ENCODE results near the gene MYO1B.
A peak's percentile ranks its signal among the peaks of the same experiment; 100 is the strongest.

MYO1B gene

GRCh38 chr2:191262436-191262835 is 17.2 kb downstream of the MYO1B start:
- DNase-seq (ENCODE audit: low spot score), result no peak

- no peak for DNase-seq (ENCODE audit: low spot score)
These were observed 17.8 kb downstream of the MYO1B start for GRCh38 chr2:191263050-191263449.

GRCh38 chr2:191264647-191265081 is 19.5 kb downstream of the MYO1B start:
- DNase-seq (ENCODE audit: low spot score), result peak; percentile 65

- DNase-seq (ENCODE audit: low spot score), result peak; percentile 56
These were observed 20.3 kb downstream of the MYO1B start for GRCh38 chr2:191265311-191266170.

- DNase-seq (ENCODE audit: low spot score), result no peak
These were observed 21.0 kb downstream of the MYO1B start for GRCh38 chr2:191266201-191266600.

GRCh38 chr2:191268596-191268995 is 23.4 kb downstream of the MYO1B start:
- DNase-seq (ENCODE audit: low spot score), result no peak

- no peak for DNase-seq (ENCODE audit: low spot score)
These were observed 25.3 kb downstream of the MYO1B start for GRCh38 chr2:191270306-191271161.

GRCh38 chr2:191272064-191272463 is 26.9 kb downstream of the MYO1B start:
- DNase-seq (ENCODE audit: low spot score), result no peak

- no peak for DNase-seq (ENCODE audit: low spot score)
These were observed 29.2 kb downstream of the MYO1B start for GRCh38 chr2:191274413-191274815.

- DNase-seq (ENCODE audit: low spot score), result no peak
These were observed 31.7 kb downstream of the MYO1B start for GRCh38 chr2:191276792-191277465.

GRCh38 chr2:191280290-191280689 is 35.1 kb downstream of the MYO1B start:
- DNase-seq (ENCODE audit: low spot score), result no peak

- DNase-seq (ENCODE audit: low spot score), result no peak
These were observed 35.9 kb downstream of the MYO1B start for GRCh38 chr2:191280834-191281756.

GRCh38 chr2:191285252-191285651 is 40.0 kb downstream of the MYO1B start:
- DNase-seq (ENCODE audit: low spot score), result no peak

GRCh38 chr2:191287820-191288219 is 42.6 kb downstream of the MYO1B start:
- no peak for DNase-seq (ENCODE audit: low spot score)

- no peak for DNase-seq (ENCODE audit: low spot score)
These were observed 43.8 kb downstream of the MYO1B start for GRCh38 chr2:191289049-191289448.

- no peak for DNase-seq (ENCODE audit: low spot score)
These were observed 46.3 kb downstream of the MYO1B start for GRCh38 chr2:191291471-191291870.

GRCh38 chr2:191292869-191293268 is 47.7 kb downstream of the MYO1B start:
- no peak for DNase-seq (ENCODE audit: low spot score)

GRCh38 chr2:191295088-191295487 is 49.9 kb downstream of the MYO1B start:
- DNase-seq (ENCODE audit: low spot score), result no peak

- DNase-seq (ENCODE audit: low spot score), result no peak
These were observed 51.1 kb downstream of the MYO1B start for GRCh38 chr2:191296083-191297006.

GRCh38 chr2:191297033-191297432 is 51.8 kb downstream of the MYO1B start:
- DNase-seq (ENCODE audit: low spot score), result no peak
